ENCODE measurements around the gene UPB1.
"Not testable (repeated sequence)": the region's sequence is repeated elsewhere in the genome, so short reads cannot be mapped to it uniquely, and the experiment has no call there.

Gene UPB1

DNA sequence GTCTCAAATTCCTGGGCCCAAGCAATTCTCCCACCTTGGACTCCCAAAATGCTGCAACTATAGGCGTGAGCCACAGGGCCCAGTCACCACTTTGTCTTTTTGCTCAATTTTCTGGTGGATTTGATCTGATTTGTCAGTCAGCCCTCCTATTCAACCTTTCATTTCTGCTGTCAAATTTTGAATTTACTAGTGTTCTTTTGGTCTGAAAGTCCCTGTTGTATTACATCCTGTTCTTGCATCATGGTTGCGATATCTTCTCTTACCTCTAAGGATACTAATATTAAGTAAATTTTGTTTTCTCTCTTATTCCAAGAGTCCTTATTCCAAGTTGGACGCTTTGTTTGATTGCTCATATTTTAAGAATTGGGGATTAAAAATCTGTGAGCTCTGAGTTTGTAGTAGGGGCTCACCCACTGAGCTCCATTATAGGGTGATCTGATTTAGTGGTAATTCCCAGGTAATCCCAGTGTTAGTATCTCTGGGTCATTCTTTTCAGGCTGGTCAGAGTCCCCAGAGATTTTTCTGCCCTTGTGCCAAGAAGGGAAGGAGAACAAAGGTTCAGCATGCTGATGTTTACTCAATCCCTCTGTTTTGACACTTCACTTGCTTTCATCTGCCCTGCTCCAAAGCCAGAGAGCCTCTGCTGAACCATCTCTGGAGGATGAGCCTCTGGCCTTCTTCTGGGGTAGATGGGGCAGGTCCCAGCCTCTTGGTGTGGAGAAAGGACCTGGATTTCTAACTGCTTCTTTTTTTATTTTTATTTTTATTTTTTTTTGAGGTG lies 10.0 kb downstream of the UPB1 start:
- DNase-seq (ENCODE audit: low read depth in 2 of 2) = no peak

DNA sequence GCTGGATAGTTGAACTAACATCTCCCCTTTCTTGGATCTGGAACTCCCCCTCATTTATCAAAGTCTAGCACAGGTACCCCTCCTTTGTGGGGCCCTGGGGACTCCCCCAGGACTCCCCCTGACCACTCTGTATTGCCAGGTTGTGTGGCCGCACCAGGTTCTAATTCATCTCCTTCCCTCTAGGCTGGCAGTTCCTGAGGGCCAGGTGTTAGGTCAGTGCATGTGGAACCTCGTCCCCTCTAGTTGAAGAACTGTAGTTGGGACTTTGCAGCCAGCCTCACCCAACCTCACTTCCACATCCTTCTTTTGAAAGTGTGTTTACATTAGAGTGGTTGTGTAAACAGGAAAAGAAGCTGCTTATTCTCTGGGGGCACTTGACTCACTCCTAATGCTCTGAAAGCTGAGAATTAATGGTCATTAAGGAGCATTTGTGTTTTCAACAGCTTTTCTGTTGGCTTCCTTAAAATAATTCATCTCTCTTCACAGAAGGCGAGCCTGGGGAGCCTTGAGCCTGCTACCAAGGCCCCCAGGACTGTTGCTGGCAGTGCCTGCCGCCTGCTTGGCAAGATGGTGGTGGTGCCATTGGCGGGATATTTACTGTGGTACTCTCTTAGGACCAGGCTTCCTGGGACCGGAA lies 11.8 kb downstream of the UPB1 start:
- DNase-seq (ENCODE audit: low read depth in 2 of 2) = no peak

DNA sequence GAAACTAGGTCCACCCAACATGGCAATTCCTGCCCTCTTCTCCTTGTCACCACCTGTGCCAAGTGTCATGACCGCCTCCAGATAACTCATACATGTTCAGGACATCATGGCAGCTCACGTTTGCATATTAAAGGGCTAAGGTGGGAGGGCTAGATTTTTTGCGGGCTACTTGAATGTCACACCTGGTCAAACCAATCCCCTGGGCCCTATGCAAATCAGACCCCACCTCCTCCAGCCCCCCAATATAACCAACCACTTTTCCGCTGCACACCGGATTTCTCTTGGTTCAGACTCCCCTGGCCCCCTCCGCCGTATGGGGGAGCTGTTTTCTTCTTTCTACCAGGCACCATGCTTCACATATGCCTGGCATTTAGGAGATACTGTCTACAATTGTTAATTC lies 12.6 kb downstream of the UPB1 start:
- no peak for DNase-seq (ENCODE audit: low read depth in 2 of 2)

DNA sequence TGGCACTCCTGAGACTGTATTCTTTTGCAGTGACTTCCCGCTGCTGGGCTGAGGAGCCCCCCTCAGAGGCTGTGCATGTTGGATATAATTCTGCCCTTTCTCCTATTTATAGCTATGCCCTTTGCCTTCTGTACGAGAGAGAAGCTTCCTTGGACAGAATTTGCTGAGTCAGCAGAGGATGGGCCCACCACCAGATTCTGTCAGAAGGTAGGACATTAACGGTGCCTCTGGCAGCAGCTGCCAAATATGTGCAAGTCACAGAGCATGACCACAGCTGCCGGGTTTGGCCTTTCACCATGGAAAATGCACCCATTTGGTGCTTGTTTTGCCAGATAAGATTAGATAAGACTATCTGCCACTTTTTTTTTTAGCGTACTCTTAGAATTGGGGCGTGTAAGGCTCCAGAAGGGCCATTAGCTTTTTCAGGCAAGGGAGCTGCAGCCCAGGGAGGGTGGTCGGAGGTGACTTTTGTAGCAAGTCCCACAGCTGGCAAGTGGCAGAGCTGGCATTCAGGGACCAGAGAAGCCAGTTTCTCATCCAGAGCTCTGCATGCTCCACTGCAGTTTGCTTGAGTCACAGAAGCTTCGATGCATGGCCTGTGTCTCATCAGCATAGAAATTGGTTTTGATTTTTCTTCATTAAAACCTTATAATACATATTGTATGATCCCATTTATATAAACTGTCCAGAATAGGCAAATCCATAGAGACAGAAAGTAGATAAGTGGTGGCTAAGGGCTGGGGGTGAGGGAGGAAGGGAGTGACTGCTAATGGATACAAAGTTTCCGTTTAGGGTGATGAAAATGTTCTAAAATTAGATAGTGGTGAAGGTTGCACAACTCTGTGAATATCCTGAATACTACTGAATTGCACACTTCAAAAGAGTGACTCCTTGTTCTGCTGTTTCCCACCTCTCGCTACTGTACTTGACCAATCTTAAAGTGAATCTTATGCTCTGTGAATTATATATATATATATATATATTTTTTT lies 15.8 kb downstream of the UPB1 start:
- DNase-seq (ENCODE audit: low read depth in 2 of 2) = no peak

DNA sequence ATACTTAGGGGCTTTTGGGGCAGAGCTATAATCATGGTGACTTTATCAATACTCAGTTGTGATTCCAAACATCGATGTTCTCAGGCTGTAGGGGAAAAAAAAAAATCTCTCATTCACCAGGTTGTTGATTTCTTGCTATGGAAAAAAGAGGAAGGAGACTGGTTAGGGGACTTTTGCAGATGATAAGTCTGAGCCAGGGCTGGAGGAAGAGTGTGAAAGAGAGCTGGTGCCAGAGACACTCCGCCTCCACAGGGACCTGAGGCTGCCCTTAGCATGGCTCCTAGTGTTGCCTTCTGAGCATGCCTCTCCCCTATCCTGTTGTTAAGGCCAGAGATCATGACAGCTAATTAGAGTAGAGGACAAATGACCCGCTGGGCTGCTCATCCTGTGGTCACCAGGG lies 16.9 kb downstream of the UPB1 start:
- DNase-seq (ENCODE audit: low read depth in 2 of 2) = no peak

DNA sequence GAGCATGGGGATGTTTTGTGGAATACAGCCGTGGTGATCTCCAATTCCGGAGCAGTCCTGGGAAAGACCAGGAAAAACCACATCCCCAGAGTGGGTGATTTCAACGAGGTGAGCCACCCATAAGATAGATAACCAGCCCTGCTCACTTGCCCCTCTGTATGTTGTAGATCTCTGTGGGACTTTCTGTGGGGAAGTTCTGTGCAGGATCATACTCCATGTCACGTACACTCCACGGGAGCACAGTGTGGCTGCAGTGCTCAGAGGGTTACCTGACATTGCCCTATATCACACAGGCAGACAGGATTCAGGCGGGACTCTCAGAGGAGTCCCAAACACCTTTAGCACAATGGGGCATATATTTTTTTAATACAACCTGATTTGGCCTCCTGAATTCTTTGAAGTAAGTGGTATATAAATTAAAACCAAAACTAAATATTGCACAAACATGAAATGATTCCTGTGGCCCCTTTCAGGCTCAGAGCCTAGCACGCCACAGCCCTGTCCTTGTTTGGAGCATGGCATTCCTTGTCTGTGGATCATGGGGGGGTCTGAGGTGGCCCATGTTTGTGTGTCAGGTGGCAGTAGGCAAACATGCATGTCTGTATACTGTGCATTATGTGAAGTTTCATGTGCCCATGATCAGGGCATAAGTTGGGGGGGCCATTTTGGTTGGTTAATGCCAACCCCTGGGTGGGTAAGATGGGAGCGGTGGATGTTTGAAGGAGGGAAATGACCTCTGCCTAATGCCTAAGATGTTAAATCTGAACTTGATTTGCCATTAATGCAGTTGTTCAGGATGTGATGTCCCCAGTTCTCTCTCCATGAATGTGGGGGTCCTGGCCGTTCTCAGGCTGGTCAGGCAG lies 18.5 kb downstream of the UPB1 start:
- DNase-seq (ENCODE audit: low read depth in 2 of 2) = no peak

DNA sequence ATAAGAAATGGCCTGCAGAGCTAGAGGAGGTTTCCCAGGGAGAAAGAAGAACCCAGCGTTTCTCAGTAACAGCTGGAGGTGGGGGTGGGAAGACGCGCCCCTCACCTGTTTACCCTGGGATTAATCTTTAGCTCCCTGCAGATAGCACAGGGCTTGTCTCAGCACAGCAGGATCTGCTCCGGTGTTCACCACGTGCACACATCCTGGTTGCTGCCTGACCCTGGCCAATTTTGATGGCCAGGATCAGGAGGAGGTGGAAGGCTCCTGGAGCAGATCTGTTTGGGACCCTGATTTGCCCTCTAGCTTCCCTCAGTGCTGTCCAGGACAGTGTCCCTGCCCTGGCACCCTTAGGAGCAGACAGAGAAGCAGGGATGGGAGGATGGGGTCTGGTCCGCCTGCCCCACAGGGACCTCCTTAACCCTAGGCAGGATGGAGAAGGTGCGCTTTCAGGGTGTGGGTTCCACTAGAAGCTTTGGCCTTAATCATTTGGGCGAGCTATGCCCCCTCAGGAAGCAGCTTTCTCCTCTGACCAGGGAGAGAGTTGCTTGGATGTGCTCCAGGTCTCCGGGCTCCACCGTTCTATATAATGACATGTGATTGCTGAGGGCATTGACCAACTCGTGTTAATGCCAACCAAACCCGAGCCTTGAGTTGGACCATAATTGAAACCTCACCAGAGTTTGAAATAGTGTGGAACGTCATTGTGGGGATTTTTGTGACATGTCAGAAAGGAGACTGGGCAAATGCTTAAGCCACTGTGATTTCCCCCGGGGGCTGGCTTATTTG lies 19.3 kb downstream of the UPB1 start:
- no peak for DNase-seq (ENCODE audit: low read depth in 2 of 2)

DNA sequence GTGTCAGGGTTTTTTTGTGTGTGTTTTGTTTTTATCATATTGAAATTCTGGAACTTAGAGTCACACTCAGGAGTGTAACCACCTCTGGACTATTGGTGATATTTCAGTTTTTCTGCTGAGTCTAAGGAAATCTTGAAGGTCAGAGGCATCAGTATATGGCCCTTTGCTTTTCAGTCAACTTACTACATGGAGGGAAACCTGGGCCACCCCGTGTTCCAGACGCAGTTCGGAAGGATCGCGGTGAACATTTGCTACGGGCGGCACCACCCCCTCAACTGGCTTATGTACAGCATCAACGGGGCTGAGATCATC lies 19.9 kb downstream of the UPB1 start:
- no peak for DNase-seq (ENCODE audit: low read depth in 2 of 2)

DNA sequence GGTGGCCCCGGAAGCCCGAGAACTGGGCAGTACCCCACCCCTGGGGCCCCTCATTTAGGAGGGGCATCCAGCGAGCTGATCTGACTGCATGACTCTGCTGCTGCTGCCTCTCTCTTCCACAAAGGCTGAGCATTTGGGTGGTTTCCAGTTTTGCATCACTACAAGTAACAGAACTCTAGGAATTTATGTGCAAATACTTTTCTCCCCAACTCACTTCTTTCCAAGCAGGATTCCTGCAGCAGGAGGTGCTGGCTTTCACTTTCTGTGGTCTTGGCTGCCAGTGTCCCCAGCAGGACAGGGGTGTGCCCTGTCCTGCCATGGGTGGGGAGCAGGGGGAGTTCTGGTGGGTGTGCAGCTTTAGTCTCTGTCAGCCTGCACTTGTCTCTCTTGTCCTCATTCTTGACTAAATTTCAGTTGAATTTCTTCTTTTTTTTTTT lies 21.2 kb downstream of the UPB1 start:
- DNase-seq (ENCODE audit: low read depth in 2 of 2) = no peak

DNA sequence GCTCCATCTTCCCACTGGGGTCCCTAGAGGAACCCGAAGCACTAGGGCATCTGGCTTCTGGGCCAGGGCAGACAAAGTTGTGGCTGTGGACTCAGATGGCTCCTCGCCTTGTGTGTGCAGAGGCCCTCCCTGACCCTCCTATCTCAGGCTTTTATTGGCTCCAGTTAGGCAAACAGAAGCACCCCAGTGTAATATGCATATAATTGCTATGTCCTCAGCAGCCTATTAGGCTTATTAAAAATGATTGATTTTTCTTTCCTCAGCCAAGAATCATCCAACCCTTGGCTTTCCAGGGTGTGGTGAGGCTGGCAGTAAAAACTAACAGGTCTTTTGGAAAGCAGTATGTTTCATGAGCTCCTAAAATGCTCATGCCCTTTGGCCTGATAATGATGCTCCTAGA lies 22.3 kb downstream of the UPB1 start:
- no peak for DNase-seq (ENCODE audit: low read depth in 2 of 2)

DNA sequence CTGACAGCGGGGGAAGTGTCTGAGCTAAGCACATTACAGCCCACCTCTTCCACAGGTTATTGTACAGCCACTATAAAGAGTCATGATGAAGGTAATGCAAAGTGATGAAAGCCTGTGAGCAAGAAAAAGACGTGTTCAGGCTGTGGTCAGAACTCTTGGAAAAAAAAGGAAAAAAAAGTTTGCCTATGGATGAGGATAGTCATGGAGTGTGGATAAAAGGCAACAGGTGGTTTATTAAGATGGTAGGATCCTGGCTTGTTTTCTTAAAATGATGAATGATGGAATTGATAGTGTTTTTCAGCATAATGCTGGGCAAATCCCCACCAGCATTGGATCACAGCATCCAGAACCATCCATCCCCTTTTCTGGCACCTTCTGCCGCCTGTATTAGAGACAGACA lies 23.1 kb downstream of the UPB1 start:
- no peak for DNase-seq (ENCODE audit: low read depth in 2 of 2)

DNA sequence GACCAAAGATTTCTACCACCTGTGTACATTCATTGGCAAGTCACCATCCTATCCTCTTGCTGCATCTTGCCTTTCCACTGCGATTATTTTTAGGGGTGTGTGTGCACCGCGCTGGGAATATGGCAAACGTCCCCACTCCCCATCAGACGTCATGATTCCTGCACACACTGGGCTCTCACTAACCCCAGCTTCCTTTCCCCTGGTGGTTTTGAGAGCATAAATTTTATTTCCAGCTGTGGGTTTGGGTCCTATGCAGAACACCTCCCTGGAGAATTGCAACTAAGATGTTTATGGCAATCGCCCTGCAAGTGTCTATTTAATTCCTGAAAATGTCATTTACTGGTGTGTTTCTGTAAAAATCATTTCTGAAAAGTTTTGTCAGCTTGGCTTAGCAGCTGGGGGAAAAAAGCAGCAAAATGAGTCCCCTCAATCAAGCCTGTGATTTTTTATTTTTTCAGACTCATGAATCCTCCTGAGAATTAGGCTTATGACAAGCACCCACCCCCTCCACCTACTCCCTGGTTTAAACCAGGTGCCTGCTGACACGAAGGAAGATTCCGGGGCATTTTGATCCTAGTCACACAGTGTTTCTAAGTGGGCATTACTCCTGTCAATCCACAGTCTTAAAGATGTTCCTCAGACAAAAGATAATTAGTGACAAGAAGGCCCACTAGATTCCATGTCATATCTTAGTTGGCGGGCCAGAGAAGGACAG lies 23.8 kb downstream of the UPB1 start:
- DNase-seq (ENCODE audit: low read depth in 2 of 2) = no peak

DNA sequence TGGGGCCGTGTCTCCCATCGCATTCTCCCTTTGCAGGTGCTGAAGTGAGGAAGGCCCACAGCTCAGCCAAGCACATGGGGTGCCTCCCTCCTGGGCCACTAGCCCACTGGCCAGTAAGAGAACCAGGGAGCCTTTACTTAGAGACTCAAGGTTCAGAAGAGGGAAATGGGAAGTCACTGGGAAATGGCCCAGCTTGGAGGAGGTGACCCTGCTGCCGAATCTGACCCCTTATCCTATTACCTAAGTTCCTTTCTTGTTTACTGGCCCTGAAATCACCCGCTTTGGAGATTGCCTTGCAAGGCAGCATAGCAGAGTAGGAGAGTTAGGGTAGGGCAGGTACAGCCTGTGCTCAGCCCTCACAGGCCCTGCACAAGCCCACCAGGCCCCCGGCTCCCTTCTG lies 24.4 kb downstream of the UPB1 start:
- DNase-seq (ENCODE audit: low read depth in 2 of 2) = no peak

DNA sequence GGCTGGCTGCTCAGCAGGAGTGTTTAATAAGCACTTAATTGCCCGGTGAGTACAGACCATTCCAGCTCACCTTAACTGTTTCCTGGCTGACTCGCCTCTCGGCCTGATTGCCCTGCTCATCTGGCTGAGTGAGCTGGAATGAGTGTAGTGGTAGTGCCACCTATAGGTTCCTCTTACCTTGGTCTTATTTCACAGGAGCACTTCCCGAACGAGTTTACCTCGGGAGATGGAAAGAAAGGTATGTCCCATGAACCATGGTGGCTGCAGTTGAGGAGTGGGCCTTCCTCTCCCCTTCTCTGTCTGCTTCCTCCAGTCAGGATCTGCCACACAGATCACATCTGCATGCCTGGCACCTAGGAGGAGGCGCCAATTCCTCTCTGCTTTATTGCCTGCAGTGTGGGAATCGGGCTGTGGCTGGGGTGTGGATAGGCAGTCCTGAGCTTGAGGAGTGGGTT lies 26.7 kb downstream of the UPB1 start:
- DNase-seq (ENCODE audit: low read depth in 2 of 2) = peak in 1 of 2 donors; percentile 21

DNA sequence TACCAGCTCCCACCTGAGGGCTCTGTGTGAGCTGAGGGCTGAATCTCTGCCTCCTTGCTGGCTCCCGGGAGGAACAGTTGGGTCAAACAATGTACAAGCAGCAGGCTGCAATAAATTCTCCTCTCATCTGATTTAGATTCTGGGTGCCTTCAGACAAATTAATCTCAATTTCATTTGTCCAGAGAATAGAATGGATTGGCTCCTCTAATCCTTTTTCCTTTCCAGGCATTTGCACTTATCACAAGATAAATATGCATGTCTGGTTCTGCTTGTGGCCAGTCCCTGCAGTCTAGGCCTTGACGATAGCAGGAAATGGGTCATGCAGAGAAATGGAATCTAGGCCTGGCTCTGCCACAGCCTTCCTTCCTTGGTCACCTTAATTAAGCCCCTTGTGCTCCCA lies 28.7 kb downstream of the UPB1 start:
- no peak for DNase-seq (ENCODE audit: low read depth in 2 of 2)

DNA sequence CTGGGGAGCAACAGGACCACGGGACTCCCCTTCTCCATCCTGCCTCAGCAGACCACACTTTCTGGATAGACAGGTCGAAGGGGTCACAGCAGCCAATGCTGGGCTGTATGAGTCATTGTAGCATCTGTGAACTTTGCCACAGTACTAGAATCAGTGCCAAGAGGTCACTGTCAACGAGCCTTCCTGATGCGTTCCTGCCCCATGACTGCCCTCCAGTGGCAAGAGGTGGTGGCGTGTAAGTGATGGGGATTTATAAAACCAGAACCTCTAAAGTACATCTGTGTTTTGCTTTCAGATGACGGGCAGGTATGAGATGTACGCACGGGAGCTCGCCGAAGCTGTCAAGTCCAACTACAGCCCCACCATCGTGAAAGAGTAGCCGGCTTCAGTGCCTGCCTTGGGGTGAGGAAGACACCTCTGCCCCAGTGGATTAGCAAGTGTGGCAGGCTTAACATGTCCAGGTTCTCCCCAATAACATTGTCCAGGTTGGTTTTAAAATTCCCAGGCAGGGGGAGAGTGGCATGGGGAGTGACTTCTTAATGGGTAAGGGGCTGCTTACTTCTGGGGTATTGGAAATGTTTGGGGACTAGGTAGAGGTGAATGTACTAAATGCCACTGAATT lies 30.4 kb downstream of the UPB1 start:
- DNase-seq (ENCODE audit: low read depth in 2 of 2) = peak; percentile 61 to 72

DNA sequence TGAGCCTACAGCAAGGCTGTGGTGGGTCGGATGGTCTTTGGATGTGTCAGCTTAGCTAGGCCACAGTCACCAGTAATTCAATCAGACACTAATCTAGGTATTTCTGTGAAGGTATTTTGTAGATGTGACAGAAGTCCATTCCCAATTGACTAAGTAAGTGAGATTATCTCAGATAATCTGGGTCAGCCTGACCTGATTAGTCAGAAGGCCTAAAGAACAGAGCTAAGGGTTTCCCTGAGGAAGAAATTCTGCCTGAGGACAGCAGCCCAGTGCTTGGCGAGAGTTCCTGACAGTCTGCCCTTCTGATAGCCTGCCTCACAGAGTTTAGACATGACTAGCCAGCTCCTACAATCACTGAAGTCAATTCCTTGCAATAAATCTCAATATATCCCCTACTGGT lies 31.1 kb downstream of the UPB1 start:
- DNase-seq (ENCODE audit: low read depth in 2 of 2) = no peak

DNA sequence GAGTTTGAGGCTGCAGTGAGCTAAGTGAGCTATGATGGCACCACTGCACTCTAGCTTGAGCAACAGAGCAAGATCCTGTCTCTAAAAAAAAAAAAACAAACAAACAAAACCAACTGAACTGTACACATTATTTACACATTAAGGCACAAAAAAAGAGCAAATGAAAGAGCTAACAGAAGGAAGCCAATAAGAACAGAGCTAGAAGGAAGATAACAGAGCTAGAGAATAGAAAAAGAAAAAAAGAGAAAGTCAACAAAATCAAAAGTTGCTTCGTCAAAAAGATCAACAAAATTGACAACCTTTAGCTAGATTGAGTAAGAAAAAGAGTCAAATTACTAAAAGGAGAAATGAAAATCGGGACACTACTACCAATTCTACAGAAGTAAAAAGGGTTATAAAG lies 34.8 kb downstream of the UPB1 start:
- no peak for DNase-seq (ENCODE audit: low read depth in 2 of 2)

DNA sequence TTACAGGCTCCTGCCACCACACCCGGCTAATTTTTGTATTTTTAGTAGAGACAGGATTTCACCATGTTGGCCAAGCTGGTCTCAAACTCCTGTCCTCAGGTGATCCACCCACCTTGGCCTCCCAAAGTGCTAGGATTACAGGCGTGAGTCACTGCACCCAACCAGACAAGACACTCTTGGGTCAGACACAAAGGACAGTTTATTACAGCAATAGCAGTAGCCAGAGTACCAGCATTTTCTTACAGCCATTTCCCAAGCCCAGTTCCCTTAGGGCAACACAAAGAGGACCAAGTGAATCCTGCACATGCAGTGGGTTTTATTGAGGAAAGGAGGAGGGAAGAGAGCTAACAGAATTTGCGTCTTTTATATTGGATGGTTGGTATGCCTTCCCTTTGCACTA lies 35.8 kb downstream of the UPB1 start:
- DNase-seq (ENCODE audit: low read depth in 2 of 2) = not testable (repeated sequence)

DNA sequence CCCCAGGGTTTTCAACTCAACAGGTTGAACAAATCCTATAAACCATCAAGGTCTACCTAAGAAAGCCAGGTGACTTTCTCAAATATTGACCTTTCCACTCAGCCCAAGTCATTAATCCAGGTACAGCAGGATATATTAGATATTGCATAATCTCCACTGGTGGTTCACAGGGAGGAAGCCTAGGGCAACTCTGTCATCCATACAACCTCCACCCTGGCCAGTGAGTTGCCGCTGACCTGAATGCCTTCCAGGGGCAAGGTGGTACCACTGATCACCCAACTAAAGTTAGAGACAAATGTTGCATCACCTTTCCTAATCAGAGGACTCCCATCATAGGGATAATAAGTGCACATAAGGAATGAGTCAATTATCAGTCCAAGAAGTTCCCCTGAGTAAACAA lies 36.9 kb downstream of the UPB1 start:
- no peak for DNase-seq (ENCODE audit: low read depth in 2 of 2)

All from stimulated activated CD8-positive, alpha-beta memory T cell treated with anti-CD3 and anti-CD28 coated beads, Interleukin-15, amount 100 ng/mL, for 48 hours (primary cell).